Transverse colon (tissue), 4 donors: ENCODE data around the gene APPL1. TPM values are rescaled to one million over a fixed set of nuclear protein-coding genes. Genes with fewer than 3 reads are reported as not detected.

Experiments
- DNase-seq: peaks from one replicate; pipeline ENCODE4 v3.0.0-alpha.2; 2019
- H3K27ac ChIP-seq, 4 donors: fragments of 200-600 bp; sonication (generic); 2 replicates each; pipeline ENCODE4 v1.5.1; 2016 to 2018; ENCODE audit warnings: inconsistent platforms in 4 of 4
- H3K27me3 ChIP-seq: fragments of 200-600 bp; sonication (generic); 2 replicates; pipeline ENCODE4 v1.5.1; 2017; ENCODE audit warnings: inconsistent platforms
- H3K36me3 ChIP-seq, 4 donors: fragments of 200-600 bp; sonication (generic); 2 replicates each; pipeline ENCODE4 v1.5.1; 2017 to 2019; ENCODE audit warnings: inconsistent platforms in 4 of 4
- H3K4me1 ChIP-seq, 4 donors: fragments of 200-600 bp; sonication (generic); 2 replicates each; pipeline ENCODE4 v1.5.1; 2017 to 2020; ENCODE audit warnings: inconsistent platforms in 4 of 4
- H3K4me3 ChIP-seq, 4 donors: fragments of 200-600 bp; sonication (generic); 1 replicate in 1 of 4; 2 replicates in 3 of 4; pipeline versions ENCODE4 v1.5.1 to v1.6.1; 2017 to 2019; ENCODE audit warnings: inconsistent platforms in 4 of 4
- H3K9me3 ChIP-seq, 2 donors: fragments of 200-600 bp; sonication (generic); 2 replicates each; pipeline ENCODE4 v1.5.1; 2017 to 2019; ENCODE audit warnings: inconsistent platforms in 2 of 2
- CTCF ChIP-seq, 5 experiments: fragments of 200-600 bp in 3 of 5; fragments of 450-650 bp in 2 of 5; sonication (generic) in 3 of 5; IDR thresholded peaks; 1 replicate in 2 of 5; 2 replicates in 3 of 5; pipeline ENCODE4 v1.5.1; 2016 to 2017; ENCODE audit warnings: antibody characterized with exemption in 5 of 5, inconsistent platforms in 3 of 5, mild to moderate bottlenecking in 2 of 5, moderate library complexity in 1 of 5
- EP300 ChIP-seq: sonication (generic); formaldehyde crosslinking; IDR thresholded peaks from one replicate; pipeline ENCODE4 v1.6.1; 2017; ENCODE audit warnings: antibody characterized with exemption, low read depth
- POLR2A ChIP-seq: fragments of 450-650 bp; IDR thresholded peaks from one replicate; pipeline ENCODE4 v1.6.1; 2016; ENCODE audit warnings: antibody characterized with exemption, mild to moderate bottlenecking, moderate library complexity
- POLR2AphosphoS5 ChIP-seq, 3 donors: sonication (generic); formaldehyde crosslinking; IDR thresholded peaks; one replicate each; pipeline ENCODE4 v1.6.1; 2016; ENCODE audit warnings: antibody characterized with exemption in 3 of 3
- WGBS, 2 donors: methylation state at CpG; one replicate each; pipeline ENCODE4 v1.1.5; 2018; ENCODE audit warnings: low coverage in 1 of 2; 5-methylcytosine and 5-hydroxymethylcytosine counted together
- in situ Hi-C, 4 donors: fragments of 200-750 bp; cut with MboI; loops; one replicate each; pipeline versions ENCODE4 v1.15.0 to v1.15.1; 2017; ENCODE audit warnings: low sequenced_read_pairs in 3 of 4, low pct_ligation_motif_present in 1 of 4, low pct_unique_long_range_greater_than_20kb in 1 of 4
- intact Hi-C: fragments of 100-400 bp; cut with DNase I; formaldehyde crosslinking; loops from one replicate; pipeline ENCODE4 v1.15.1; 2023; ENCODE audit warnings: low total_unique reads
- total RNA-seq, 4 donors: library from RNA; depleted of rRNA; stranded (reverse); fragments of >200 nt; gene quantifications; one replicate each; pipeline ENCODE4 v1.1.0, GENCODE V29; 2016

APPL1 gene
- total RNA-seq, 4 donors from 2014 or later, result 12.7 to 39.1 (median 26.6) TPM

- DNase-seq, result no peak
- Histone ChIP-seq H3K36me3 (peaks cover 0 to 82% (median 39%) of the 10 kb centered on the region in 4 donors), H3K27ac (no peak overlapping the region), H3K9me3 (no peaks in the 10 kb centered on the region), H3K27me3 (no peaks in the 10 kb centered on the region), H3K4me3 (no peak overlapping the region), H3K4me1 (no peaks in the 10 kb centered on the region)
- WGBS, 2 donors, result 96 to 97% methylated on average over 3 of the region's 3 CpGs
- in situ Hi-C loops (no loop called here), intact Hi-C loops (loop anchor here (10.0 kb wide), 1 partner anchor 1283 kb away; no protein-coding TSS in a partner anchor)
- TF ChIP-seq POLR2AphosphoS5 (IDR thresholded peaks at IDR 0.05), result no peak
- TF ChIP-seq CTCF (IDR thresholded peaks at IDR 0.05), result no peak
- no peak for TF ChIP-seq EP300
Measured at GRCh38 chr3:57261929-57262328, 34.4 kb downstream of the APPL1 start.

DNA sequence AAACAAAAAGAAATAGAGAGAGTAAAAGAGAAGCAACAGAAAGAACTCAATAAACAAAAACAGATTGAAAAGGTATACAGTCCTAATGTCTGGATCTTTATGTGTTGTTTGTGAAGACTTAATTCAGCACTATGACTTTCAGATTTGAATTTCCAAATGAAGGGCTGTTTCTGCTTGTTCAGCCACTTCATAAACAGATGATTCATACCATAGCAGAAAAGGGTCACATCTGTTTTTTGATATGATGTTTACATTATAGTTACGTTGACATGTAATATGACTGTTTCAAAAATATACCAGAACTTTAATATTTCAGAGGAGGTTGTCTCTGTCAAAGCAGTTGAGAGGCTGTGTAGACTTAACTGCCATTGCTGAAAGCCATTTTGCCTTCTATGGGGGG lies 40.9 kb downstream of the APPL1 start:
- WGBS, 2 donors, result 79 to 100% methylated on average over 1 of the region's 1 CpG
- in situ Hi-C loops, result no loop called here
- Histone ChIP-seq H3K4me1 (no peaks in the 10 kb centered on the region), H3K9me3 (no peaks in the 10 kb centered on the region), H3K4me3 (no peak overlapping the region), H3K36me3 (peaks cover 0 to 62% (median 29%) of the 10 kb centered on the region in 4 donors), H3K27me3 (no peaks in the 10 kb centered on the region), H3K27ac (no peak overlapping the region)
- intact Hi-C loops, result loop anchor here (10.0 kb wide), 1 partner anchor 1276 kb away; no protein-coding TSS in a partner anchor
- no peak for DNase-seq
- TF ChIP-seq CTCF (IDR thresholded peaks at IDR 0.05), result no peak

- Histone ChIP-seq H3K9me3 (peaks cover 0 to 2% of the 10 kb centered on the region in 2 donors), H3K4me3 (no peak overlapping the region), H3K36me3 (peaks cover 0 to 11% (median 2%) of the 10 kb centered on the region in 4 donors), H3K27me3 (no peaks in the 10 kb centered on the region), H3K27ac (no peak overlapping the region), H3K4me1 (no peaks in the 10 kb centered on the region)
- no peak for DNase-seq
- 98% methylated on average over 6 of the region's 6 CpGs; no CpG with 5 or more reads in 1 of the 2 donors for WGBS, 2 donors
- in situ Hi-C loops, result no loop called here
- TF ChIP-seq CTCF (IDR thresholded peaks at IDR 0.05), result no peak
- no peak for TF ChIP-seq POLR2AphosphoS5 (IDR thresholded peaks at IDR 0.05)
- TF ChIP-seq POLR2A, result no peak
- TF ChIP-seq EP300, result no peak
- intact Hi-C loops, result no loop called here
Measured at GRCh38 chr3:57274845-57275244, 47.3 kb downstream of the APPL1 start.

DNA sequence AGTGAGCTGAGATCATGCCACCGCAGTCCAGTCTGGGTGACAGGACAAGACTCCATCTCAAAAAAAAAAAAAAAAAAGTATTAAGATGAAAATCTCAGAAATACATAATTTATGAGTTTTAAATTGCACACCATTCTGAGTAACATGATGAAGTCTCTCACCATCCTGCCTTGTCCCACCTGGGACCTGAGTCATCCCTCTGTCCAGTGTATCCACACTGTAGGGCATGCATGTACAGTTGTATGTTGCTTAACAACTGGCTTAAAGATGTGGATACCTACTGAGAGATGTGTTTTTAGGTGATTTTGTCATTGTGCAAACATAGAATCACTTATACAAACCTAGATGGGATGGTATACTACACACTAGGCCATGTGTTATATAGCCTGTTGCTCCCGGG lies 47.9 kb downstream of the APPL1 start:
- TF ChIP-seq EP300 (no peak), POLR2AphosphoS5 (IDR thresholded peaks at IDR 0.05) (no peak), CTCF (IDR thresholded peaks at IDR 0.05) (no peak), POLR2A (no peak)
- no peak overlapping the region for H3K4me3 ChIP-seq
- DNase-seq, result no peak
- peaks cover 0 to 2% of the 10 kb centered on the region in 2 donors for H3K9me3 ChIP-seq
- WGBS, 2 donors, result 88 to 95% methylated on average over 1 to 2 of the region's 2 CpGs
- intact Hi-C loops, result no loop called here
- in situ Hi-C loops, result no loop called here
- no peak overlapping the region for H3K27ac ChIP-seq
- no peaks in the 10 kb centered on the region for H3K4me1 ChIP-seq
- peaks cover 0 to 10% (median 0%) of the 10 kb centered on the region in 4 donors for H3K36me3 ChIP-seq
- no peaks in the 10 kb centered on the region for H3K27me3 ChIP-seq
